Stimulated activated CD8-positive, alpha-beta memory T cell treated with anti-CD3 and anti-CD28 coated beads, Interleukin-4, amount 100 ng/mL, for 1 hour (primary cell): ENCODE results near the gene ZNF385C.
A peak's percentile ranks its signal among the peaks of the same experiment; 100 is the strongest.
"Not testable (repeated sequence)": the region's sequence is repeated elsewhere in the genome, so short reads cannot be mapped to it uniquely, and the experiment has no call there.

Source experiments
- DNase-seq, 2 donors: peaks; one replicate each; pipeline ENCODE4 v3.0.0-alpha.2; 2020; ENCODE audit warnings: low read depth in 2 of 2, low spot score in 1 of 2

Gene ZNF385C

GRCh38 chr17:42020845-42021244 is 77.4 kb downstream of the ZNF385C start:
- DNase-seq, result not testable (repeated sequence)

GRCh38 chr17:42019509-42020404 is 78.5 kb downstream of the ZNF385C start, which contains the start of gene NKIRAS2:
Gene NKIRAS2, plus strand, starts transcription at chr17:42020090. Its CDS starts 1,488 bp downstream, at chr17:42021578.
- DNase-seq, result peak; percentile 76 to 88

GRCh38 chr17:42018988-42019387 is 79.3 kb downstream of the ZNF385C start:
- no peak for DNase-seq

GRCh38 chr17:42018339-42018738 is 79.9 kb downstream of the ZNF385C start:
- no peak for DNase-seq

- no peak for DNase-seq
Observed at GRCh38 chr17:42017866-42018200, 80.4 kb downstream of the ZNF385C start.

- DNase-seq, result peak; percentile 64 to 77
Observed at GRCh38 chr17:42016941-42017865, 81.1 kb downstream of the ZNF385C start, which contains the start of gene DNAJC7. Gene DNAJC7, minus strand, starts transcription at chr17:42017439. Its CDS starts 23 bp downstream, at chr17:42017416.

- DNase-seq, result no peak
Observed at GRCh38 chr17:42016411-42016831, 81.9 kb downstream of the ZNF385C start.

- not testable (repeated sequence) for DNase-seq
Observed at GRCh38 chr17:42013740-42014139, 84.5 kb downstream of the ZNF385C start.

GRCh38 chr17:42012363-42012762 is 85.9 kb downstream of the ZNF385C start:
- not testable (repeated sequence) for DNase-seq

- no peak for DNase-seq
Observed at GRCh38 chr17:42010898-42011516, 87.3 kb downstream of the ZNF385C start.

GRCh38 chr17:42010266-42010680 is 88.0 kb downstream of the ZNF385C start:
- DNase-seq, result not testable (repeated sequence)

GRCh38 chr17:42009170-42009569 is 89.1 kb downstream of the ZNF385C start:
- DNase-seq, result no peak

- DNase-seq, result no peak
Observed at GRCh38 chr17:42005166-42005565, 93.1 kb downstream of the ZNF385C start.

GRCh38 chr17:42002792-42003301 is 95.4 kb downstream of the ZNF385C start:
- no peak for DNase-seq

GRCh38 chr17:42002175-42002791 is 96.0 kb downstream of the ZNF385C start:
- no peak for DNase-seq

GRCh38 chr17:42001729-42002128 is 96.5 kb downstream of the ZNF385C start:
- DNase-seq, result no peak

GRCh38 chr17:42000413-42001133 is 97.7 kb downstream of the ZNF385C start:
- no peak for DNase-seq

- no peak for DNase-seq
Observed at GRCh38 chr17:41998497-41998896, 99.8 kb downstream of the ZNF385C start.

- DNase-seq, result no peak
Observed at GRCh38 chr17:41996855-41997164, 101.5 kb downstream of the ZNF385C start.

- DNase-seq, result no peak
Observed at GRCh38 chr17:41992576-41992975, 105.7 kb downstream of the ZNF385C start.
